Stomach (tissue), 4 donors: ENCODE measurements around the gene CTNNA3.

Experiments used
- POLR2A ChIP-seq, 4 donors: fragments of 450-650 bp; IDR thresholded peaks; one replicate each; pipeline ENCODE4 v1.6.1; 2016; ENCODE audit warnings: antibody characterized with exemption in 4 of 4, control low read depth in 2 of 4, mild to moderate bottlenecking in 1 of 4, moderate library complexity in 1 of 4
- POLR2AphosphoS5 ChIP-seq, 3 donors: sonication (generic); formaldehyde crosslinking; IDR thresholded peaks; one replicate each; pipeline ENCODE4 v1.6.1; 2016; ENCODE audit warnings: antibody characterized with exemption in 3 of 3
- TF ChIP-seq, protein P1 (sequence below), 7 experiments: fragments of 450-650 bp in 4 of 7; fragments of 200-600 bp in 3 of 7; sonication (generic) in 3 of 7; IDR thresholded peaks; one replicate each; pipeline ENCODE4 v1.5.1; 2016 to 2019; ENCODE audit warnings: antibody characterized with exemption in 7 of 7, control low read depth in 2 of 7, mild to moderate bottlenecking in 1 of 7

DNA sequence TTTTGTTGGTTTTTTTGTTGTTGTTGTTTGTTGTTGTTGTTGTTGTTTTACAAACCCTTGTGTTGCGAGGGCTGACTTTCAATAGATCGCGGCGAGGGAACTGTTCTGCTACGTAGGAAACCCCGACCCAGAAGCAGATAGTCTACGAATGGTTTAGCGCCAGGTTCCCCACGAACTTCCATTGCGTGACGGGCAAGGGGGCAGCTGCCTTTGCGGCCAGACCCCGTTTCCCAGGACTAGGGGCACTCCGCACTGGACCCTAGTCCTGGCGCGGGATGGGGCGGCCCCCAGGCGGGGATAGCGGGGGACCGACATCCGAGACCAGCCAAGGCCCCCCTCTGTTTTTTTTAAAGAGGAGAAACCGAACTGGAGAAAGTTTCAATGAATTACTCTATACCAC, 650.6 kb downstream of the CTNNA3 start:
- TF ChIP-seq, protein P1, sequence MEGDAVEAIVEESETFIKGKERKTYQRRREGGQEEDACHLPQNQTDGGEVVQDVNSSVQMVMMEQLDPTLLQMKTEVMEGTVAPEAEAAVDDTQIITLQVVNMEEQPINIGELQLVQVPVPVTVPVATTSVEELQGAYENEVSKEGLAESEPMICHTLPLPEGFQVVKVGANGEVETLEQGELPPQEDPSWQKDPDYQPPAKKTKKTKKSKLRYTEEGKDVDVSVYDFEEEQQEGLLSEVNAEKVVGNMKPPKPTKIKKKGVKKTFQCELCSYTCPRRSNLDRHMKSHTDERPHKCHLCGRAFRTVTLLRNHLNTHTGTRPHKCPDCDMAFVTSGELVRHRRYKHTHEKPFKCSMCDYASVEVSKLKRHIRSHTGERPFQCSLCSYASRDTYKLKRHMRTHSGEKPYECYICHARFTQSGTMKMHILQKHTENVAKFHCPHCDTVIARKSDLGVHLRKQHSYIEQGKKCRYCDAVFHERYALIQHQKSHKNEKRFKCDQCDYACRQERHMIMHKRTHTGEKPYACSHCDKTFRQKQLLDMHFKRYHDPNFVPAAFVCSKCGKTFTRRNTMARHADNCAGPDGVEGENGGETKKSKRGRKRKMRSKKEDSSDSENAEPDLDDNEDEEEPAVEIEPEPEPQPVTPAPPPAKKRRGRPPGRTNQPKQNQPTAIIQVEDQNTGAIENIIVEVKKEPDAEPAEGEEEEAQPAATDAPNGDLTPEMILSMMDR (IDR thresholded peaks at IDR 0.05) = no peak
- TF ChIP-seq POLR2A (IDR thresholded peaks at IDR 0.05) = no peak
- TF ChIP-seq POLR2AphosphoS5 (IDR thresholded peaks at IDR 0.05) = no peak
